Measurements from ENCODE around the gene VMP1. TPM values are rescaled to one million over a fixed set of nuclear protein-coding genes. Genes with fewer than 3 reads are reported as not detected.

VMP1 gene
- total and polyA plus RNA-seq, 2 of the 4 experiments (the other 2 are of a cell fraction), result 89.8 to 197 TPM

GRCh38 chr17:59668816-59669215, 38.6 kb upstream of the VMP1 start:
- Histone ChIP-seq H3K56ac (ENCODE audit: extremely low read depth, insufficient read depth, low read length) (no peak overlapping the region), H3K4ac (ENCODE audit: low read depth, low read length) (no peak overlapping the region), H3K4me2 (ENCODE audit: low read depth, low read length) (no peak overlapping the region; the same call in 1 of the 2 replicates), H2AK9ac (replicated peaks; ENCODE audit: low read depth, low read length, poor library complexity) (no peak overlapping the region), H4K5ac (ENCODE audit: low read depth, low read length) (no peak overlapping the region), H4K20me1 (ENCODE audit: insufficient read depth, low read length) (peaks cover 18% of the 10 kb centered on the region; the same call in 1 of the 2 replicates), H2BK15ac (ENCODE audit: low read depth, low read length) (no peak overlapping the region), H3K23ac (ENCODE audit: low read depth, low read length) (no peak overlapping the region), H3K9ac (ENCODE audit: low read depth, low read length) (no peak overlapping the region), H3K27ac (ENCODE audit: insufficient read depth, low read length) (no peak overlapping the region), H2BK120ac (ENCODE audit: low read depth, low read length) (no peak overlapping the region), H3K18ac (ENCODE audit: low read depth, low read length) (no peak overlapping the region), H2BK20ac (ENCODE audit: low read depth, low read length) (no peak overlapping the region), H3K36me3 (ENCODE audit: control insufficient read depth, insufficient read depth, low read length) (peaks cover 40% of the 10 kb centered on the region), H3K9me3 (ENCODE audit: control insufficient read depth, insufficient read depth, low read length) (no peaks in the 10 kb centered on the region), H4K91ac (ENCODE audit: insufficient read depth, low read depth, low read length) (no peak overlapping the region), H4K8ac (ENCODE audit: low read depth in 2 of 2, low read length in 2 of 2) (no peak overlapping the region), H3K4me3 (ENCODE audit: insufficient read depth, low read depth, low read length) (no peak overlapping the region), H2BK5ac (ENCODE audit: low read depth, low read length, poor library complexity, severe bottlenecking) (peak overlapping the region; percentile 97), H3K9me1 (ENCODE audit: insufficient read depth, low read length) (peaks cover 5% of the 10 kb centered on the region; the same call in 1 of the 2 replicates), H3K4me1 (ENCODE audit: control insufficient read depth, insufficient read depth, low read length) (peaks cover 14% of the 10 kb centered on the region), H2AK5ac (ENCODE audit: low read depth, low read length) (no peak overlapping the region), H3K14ac (replicated peaks; ENCODE audit: low read depth, low read length) (no peak overlapping the region), H3K27me3 (ENCODE audit: control insufficient read depth, insufficient read depth, low read length) (no peaks in the 10 kb centered on the region), H3K79me1 (ENCODE audit: low read depth in 1 of 2, low read length in 2 of 2) (peaks cover 25 to 46% of the 10 kb centered on the region in 2 experiments), H2AFZ (replicated peaks; ENCODE audit: low read length, poor library complexity) (no peak overlapping the region)
- no TSS peak for BruUV-seq (replicated peaks)
- ChIA-PET CTCF (interaction anchor here (0.7 kb wide), 1 partner anchor 159 kb away, joined by 3 read pairs; no protein-coding TSS in a partner anchor), POLR2A (ENCODE audit: unreplicated experiment) (no interaction called here)
- intact Hi-C loops (cut with micrococcal nuclease) (no loop called here), dilution Hi-C loops (cut with HindIII; ENCODE audit: low sequenced_read_pairs, unreplicated experiment) (no loop called here), in situ Hi-C loops (cut with MboI; ENCODE audit: low sequenced_read_pairs) (no loop called here)
- WGBS, 2 experiments (ENCODE audit: extremely low coverage in 2 of 2, insufficient read length in 1 of 2), result no CpG with 5 or more reads among the region's 3 CpGs
- DNase-seq (peak; percentile 97), ATAC-seq (ENCODE audit: low read depth) (peak; percentile 71)
- TF ChIP-seq, protein P1, sequence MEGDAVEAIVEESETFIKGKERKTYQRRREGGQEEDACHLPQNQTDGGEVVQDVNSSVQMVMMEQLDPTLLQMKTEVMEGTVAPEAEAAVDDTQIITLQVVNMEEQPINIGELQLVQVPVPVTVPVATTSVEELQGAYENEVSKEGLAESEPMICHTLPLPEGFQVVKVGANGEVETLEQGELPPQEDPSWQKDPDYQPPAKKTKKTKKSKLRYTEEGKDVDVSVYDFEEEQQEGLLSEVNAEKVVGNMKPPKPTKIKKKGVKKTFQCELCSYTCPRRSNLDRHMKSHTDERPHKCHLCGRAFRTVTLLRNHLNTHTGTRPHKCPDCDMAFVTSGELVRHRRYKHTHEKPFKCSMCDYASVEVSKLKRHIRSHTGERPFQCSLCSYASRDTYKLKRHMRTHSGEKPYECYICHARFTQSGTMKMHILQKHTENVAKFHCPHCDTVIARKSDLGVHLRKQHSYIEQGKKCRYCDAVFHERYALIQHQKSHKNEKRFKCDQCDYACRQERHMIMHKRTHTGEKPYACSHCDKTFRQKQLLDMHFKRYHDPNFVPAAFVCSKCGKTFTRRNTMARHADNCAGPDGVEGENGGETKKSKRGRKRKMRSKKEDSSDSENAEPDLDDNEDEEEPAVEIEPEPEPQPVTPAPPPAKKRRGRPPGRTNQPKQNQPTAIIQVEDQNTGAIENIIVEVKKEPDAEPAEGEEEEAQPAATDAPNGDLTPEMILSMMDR (conservative IDR thresholded peaks at IDR 0.05; ENCODE audit: low read depth, low read length), result no peak
- no peak for TF ChIP-seq RFX5 (IDR thresholded peaks at IDR 0.05; ENCODE audit: low read depth, low read length)
- TF ChIP-seq POLR2A (IDR thresholded peaks at IDR 0.05; ENCODE audit: low read depth, low read length), result no peak
- TF ChIP-seq NFE2L2 (IDR thresholded peaks at IDR 0.05; ENCODE audit: low read depth, low read length), result no peak
- peak; percentile 10; the same call in 1 of the 2 replicates for TF ChIP-seq CEBPB (IDR thresholded peaks at IDR 0.05; ENCODE audit: low read depth, low read length)
- TF ChIP-seq RCOR1 (IDR thresholded peaks at IDR 0.05; ENCODE audit: insufficient replicate concordance, low read length), result peak; percentile 14
- no peak for TF ChIP-seq SMC3 (IDR thresholded peaks at IDR 0.05; ENCODE audit: low read depth, low read length)
- TF ChIP-seq MAZ (IDR thresholded peaks at IDR 0.05; ENCODE audit: borderline replicate concordance, low read depth, low read length), result no peak
- TF ChIP-seq MXI1 (IDR thresholded peaks at IDR 0.05; ENCODE audit: borderline replicate concordance, low read depth, low read length), result no peak
- no peak for TF ChIP-seq ELK1 (IDR thresholded peaks at IDR 0.05; ENCODE audit: borderline replicate concordance, low read depth, low read length)
- TF ChIP-seq BHLHE40 (IDR thresholded peaks at IDR 0.05; ENCODE audit: low read depth, low read length), result no peak
- TF ChIP-seq, protein P2, sequence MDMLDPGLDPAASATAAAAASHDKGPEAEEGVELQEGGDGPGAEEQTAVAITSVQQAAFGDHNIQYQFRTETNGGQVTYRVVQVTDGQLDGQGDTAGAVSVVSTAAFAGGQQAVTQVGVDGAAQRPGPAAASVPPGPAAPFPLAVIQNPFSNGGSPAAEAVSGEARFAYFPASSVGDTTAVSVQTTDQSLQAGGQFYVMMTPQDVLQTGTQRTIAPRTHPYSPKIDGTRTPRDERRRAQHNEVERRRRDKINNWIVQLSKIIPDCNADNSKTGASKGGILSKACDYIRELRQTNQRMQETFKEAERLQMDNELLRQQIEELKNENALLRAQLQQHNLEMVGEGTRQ (IDR thresholded peaks at IDR 0.05; ENCODE audit: low read depth, low read length), result no peak
- 0 out of 2 replicates have a peak, but pooled peaks have one; percentile 16 for TF ChIP-seq FOS (IDR thresholded peaks at IDR 0.05; ENCODE audit: low read depth, low read length)
- TF ChIP-seq RAD21 (IDR thresholded peaks at IDR 0.05; ENCODE audit: low read length), result no peak
- TF ChIP-seq CHD1 (IDR thresholded peaks at IDR 0.05; ENCODE audit: low read depth, low read length), result no peak
- no peak for TF ChIP-seq MAFK (IDR thresholded peaks at IDR 0.05; ENCODE audit: low read depth, low read length)

All from IMR-90 (cell line).